HUES64 (cell line): ENCODE data around the gene DLG2.

ENCODE experiments used
- H3K27ac ChIP-seq: 2 replicates; pipeline ENCODE4 v1.7.0; 2013; ENCODE audit warnings: low read depth, low read length, inconsistent platforms
- H3K27me3 ChIP-seq: 2 replicates; pipeline ENCODE4 v1.6.1; 2013; ENCODE audit warnings: mild to moderate bottlenecking, low read length; ENCODE audit not compliant: insufficient read depth
- H3K36me3 ChIP-seq: 2 replicates; pipeline ENCODE4 v1.6.1; 2013; ENCODE audit warnings: mild to moderate bottlenecking, low read length; ENCODE audit not compliant: insufficient read depth
- H3K4me1 ChIP-seq: 2 replicates; pipeline ENCODE4 v1.6.1; 2013; ENCODE audit warnings: mild to moderate bottlenecking, low read length, moderate library complexity; ENCODE audit not compliant: insufficient read depth
- H3K4me3 ChIP-seq: 2 replicates; pipeline ENCODE4 v1.5.1; 2013; ENCODE audit warnings: mild to moderate bottlenecking, low read length, moderate library complexity
- H3K9ac ChIP-seq: 2 replicates; pipeline ENCODE4 v1.6.1; 2013; ENCODE audit warnings: mild to moderate bottlenecking, low read depth, low read length
- H3K9me3 ChIP-seq: 2 replicates; pipeline ENCODE4 v1.6.1; 2013; ENCODE audit warnings: low read depth, low read length; ENCODE audit not compliant: insufficient read depth
- WGBS: fragments of 150-250, 120-280 bp; methylation state at CpG from one replicate; pipeline ENCODE4 v1.1.7; 2013; ENCODE audit warnings: missing lambda C conversion rate; 5-methylcytosine and 5-hydroxymethylcytosine counted together

The DLG2 gene

DNA sequence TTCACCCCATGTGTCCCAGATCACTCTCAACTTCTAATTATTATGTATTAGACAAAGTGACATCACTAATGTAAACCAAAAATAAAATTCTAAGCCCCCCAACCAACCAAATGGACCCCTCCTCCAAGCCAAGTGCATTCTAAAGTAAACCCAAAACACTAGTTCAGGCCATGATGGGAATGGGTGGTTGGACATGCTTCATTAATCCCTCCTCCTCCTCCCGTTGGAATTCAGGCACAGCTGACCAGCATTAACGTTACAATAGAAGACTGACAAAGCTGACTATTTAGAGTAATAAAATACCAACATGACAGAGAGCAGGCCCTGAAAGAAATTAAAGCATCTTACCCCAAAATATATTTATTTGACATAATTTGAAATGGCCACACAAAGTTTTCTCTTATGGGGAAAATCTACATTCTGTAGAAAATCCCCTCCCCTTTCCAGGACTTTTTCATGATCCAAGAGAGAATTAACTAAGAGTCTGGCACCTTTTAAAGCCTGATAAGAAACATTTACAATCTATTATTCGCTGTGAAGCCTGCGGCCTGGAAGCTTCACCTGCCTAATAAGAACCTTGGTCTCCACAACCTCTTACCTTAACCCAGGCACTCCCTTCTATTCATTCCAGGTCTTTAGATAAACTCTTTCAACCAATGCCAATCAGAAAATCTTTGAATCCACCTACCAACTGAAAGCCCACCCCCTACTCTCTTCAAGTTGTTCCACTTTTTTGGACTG lies 1392.5 kb downstream of the DLG2 start:
- WGBS = 70% methylated on average over 2 of the region's 4 CpGs
- no peaks in the 10 kb centered on the region for H3K27me3 ChIP-seq
- no peaks in the 10 kb centered on the region for H3K36me3 ChIP-seq
- no peak overlapping the region for H3K4me3 ChIP-seq
- no peak overlapping the region for H3K9ac ChIP-seq
- H3K4me1 ChIP-seq = peaks cover 13% of the 10 kb centered on the region
- H3K9me3 ChIP-seq = no peaks in the 10 kb centered on the region
- H3K27ac ChIP-seq = peak overlapping the region; percentile 47; the same call in 1 of the 2 replicates

DNA sequence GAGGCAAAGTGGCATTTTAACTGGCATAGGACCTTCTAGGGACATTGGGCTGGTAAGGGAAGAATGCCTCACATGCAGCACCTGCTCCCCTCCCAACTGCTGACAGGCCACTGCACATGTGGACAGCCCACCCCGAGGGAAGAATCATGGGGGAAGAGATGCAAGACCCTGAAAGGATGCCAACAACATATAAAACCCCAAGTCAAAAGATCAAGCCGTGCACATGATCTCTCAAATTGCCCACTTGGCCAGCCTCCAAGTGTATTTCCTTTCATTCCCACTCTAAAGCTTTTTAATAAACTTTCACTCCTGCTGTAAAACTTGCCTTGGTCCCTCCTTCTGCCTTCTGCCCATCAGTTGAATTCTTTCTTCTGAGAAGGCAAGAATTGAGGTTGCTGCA lies 1393.1 kb downstream of the DLG2 start:
- no peaks in the 10 kb centered on the region for H3K27me3 ChIP-seq
- no peak overlapping the region for H3K4me3 ChIP-seq
- H3K4me1 ChIP-seq = peaks cover 13% of the 10 kb centered on the region
- no peak overlapping the region for H3K9ac ChIP-seq
- no peaks in the 10 kb centered on the region for H3K9me3 ChIP-seq
- WGBS = 98% methylated on average over 2 of the region's 2 CpGs
- no peaks in the 10 kb centered on the region for H3K36me3 ChIP-seq
- H3K27ac ChIP-seq = no peak overlapping the region

DNA sequence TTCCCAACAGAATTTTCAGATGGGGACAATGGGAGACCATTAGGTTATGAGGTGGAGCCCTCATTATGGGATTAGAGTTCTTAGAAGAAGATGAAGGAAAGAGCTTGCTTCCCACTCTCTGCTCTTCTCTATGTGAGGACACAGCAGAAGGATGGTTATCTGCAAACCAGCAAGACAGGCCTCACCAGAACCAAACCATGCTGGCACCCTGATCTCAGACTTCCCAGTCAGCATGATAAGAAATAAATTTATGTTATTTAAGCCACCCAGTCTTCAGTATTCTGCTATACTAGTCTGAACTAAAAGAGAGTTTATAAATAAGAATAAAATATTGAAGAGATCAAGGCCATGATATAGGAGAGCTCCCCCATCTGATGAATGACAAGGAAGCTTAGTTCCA lies 1394.6 kb downstream of the DLG2 start:
- Histone ChIP-seq H3K9me3 (no peaks in the 10 kb centered on the region), H3K27me3 (no peaks in the 10 kb centered on the region), H3K27ac (no peak overlapping the region), H3K36me3 (no peaks in the 10 kb centered on the region), H3K9ac (no peak overlapping the region), H3K4me1 (peaks cover 13% of the 10 kb centered on the region), H3K4me3 (no peak overlapping the region)

DNA sequence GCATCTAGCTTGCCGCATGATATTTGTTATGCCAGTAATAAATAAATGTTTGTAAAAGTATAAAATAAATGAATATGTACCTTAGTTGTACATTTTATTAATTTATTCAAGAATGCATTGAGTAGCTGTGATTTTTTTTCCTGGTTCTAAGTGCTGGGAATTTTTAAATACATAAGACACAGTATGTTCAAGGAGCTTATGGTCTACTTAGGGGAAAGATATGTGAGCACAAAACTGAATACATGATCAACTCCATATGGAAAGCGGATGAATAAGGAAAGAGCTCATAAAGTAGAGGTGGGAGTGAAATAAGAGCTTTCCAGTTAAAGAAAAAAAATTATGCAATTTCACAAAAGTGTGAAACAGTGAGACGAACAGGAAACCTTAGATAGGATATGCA lies 1396.7 kb downstream of the DLG2 start:
- Histone ChIP-seq H3K9me3 (no peaks in the 10 kb centered on the region), H3K4me1 (peaks cover 12% of the 10 kb centered on the region), H3K27ac (no peak overlapping the region), H3K36me3 (no peaks in the 10 kb centered on the region), H3K27me3 (no peaks in the 10 kb centered on the region), H3K4me3 (no peak overlapping the region), H3K9ac (no peak overlapping the region)
- WGBS = 86% methylated on average over 2 of the region's 3 CpGs

DNA sequence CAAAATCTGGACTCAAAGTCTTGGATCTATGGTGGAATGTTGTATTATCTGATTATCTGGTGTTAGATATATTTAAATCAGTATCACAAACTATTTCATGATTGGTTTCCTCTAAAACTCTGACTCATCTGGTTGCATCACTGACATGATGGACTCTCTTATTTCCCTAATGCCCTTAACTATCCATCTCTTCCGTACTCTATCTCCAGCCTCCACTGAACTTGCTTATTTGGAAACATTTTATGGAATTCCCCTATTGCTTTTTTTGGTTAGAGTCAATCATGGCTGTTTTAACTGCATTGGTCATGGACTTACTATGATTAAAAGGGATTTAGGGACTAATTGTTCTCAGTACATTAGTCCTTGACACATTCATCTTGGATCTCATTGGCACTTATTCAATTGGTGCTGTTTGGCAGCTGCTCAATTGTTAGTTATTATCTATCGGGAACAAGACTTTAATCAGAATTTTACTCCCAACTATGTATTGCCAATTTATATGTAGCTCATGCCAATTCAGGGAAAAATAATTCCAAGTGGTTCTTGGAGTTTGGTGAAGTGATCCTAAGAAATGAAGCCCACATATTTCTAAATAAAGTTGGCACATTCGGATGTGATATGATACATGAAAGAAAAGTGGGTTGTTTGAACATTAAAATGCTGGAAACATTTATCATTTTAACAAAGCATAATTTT lies 1399.0 kb downstream of the DLG2 start:
- Histone ChIP-seq H3K4me3 (no peak overlapping the region), H3K9ac (no peak overlapping the region), H3K27me3 (no peaks in the 10 kb centered on the region), H3K27ac (no peak overlapping the region), H3K9me3 (no peaks in the 10 kb centered on the region), H3K36me3 (no peaks in the 10 kb centered on the region), H3K4me1 (no peaks in the 10 kb centered on the region)
- WGBS = 100% methylated on average over 2 of the region's 3 CpGs

DNA sequence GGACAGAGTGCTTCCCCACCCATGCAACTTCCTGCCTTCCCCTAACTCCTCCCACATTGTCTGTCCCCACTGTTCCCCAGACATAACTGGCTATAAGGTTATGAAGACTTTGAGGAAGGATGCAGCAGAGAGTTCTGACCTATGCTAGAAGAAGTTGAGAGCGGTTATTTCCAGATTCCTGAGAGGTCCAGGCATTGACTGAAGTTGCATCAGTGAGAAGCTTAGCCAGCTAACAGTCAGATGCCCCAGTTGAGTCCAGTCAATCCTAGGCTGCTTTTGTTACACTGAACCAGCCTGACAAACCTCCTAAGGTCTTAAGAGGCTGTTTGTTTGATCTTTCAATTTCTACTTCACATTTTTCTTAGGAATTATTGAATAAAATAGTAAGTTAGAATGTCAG lies 1403.1 kb downstream of the DLG2 start:
- H3K36me3 ChIP-seq = no peaks in the 10 kb centered on the region
- no peak overlapping the region for H3K27ac ChIP-seq
- no peaks in the 10 kb centered on the region for H3K9me3 ChIP-seq
- no peak overlapping the region for H3K4me3 ChIP-seq
- WGBS = 96% methylated on average over 1 of the region's 1 CpG
- H3K9ac ChIP-seq = no peak overlapping the region
- H3K4me1 ChIP-seq = no peaks in the 10 kb centered on the region
- H3K27me3 ChIP-seq = no peaks in the 10 kb centered on the region

DNA sequence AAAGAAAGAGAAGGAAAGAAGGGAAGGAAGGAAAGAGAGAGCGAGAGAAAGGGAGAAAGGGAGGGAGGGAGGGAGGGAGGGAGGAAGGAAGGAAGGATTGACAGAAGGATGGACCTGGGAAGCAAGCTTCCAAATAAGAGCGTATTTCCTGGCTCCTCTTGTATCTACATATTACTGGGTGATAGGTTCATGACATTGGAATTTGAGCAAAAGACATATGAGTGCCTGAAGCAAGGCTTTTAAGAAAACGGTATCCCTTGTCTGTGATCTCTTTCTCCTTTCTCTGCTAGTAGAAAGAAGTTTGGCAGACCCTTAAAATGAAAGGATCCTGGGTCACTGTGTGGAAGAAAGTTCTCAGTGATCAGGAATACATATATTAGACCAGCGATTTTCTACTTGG lies 1408.8 kb downstream of the DLG2 start:
- Histone ChIP-seq H3K9me3 (no peaks in the 10 kb centered on the region), H3K36me3 (no peaks in the 10 kb centered on the region), H3K9ac (no peak overlapping the region), H3K4me1 (no peaks in the 10 kb centered on the region), H3K4me3 (no peak overlapping the region), H3K27ac (no peak overlapping the region), H3K27me3 (no peaks in the 10 kb centered on the region)
- 84% methylated on average over 4 of the region's 4 CpGs for WGBS

DNA sequence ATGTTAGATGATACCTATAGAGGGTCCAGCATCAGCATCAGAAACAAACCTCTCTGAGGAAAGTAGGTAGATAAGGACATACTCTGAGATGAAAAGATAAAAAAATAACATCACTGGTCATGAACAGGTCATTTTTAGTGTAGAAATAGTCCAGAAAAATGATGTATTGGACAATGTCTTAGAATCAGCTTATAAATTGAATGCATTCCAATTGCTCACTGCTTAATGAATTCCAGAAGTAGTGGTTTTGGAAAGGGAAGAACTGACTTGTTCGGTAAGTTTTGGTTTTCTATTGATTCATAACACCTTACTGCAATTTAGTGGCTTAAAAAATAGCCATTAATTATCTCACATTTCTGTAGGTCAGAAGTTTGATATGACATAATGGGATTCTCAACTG lies 1411.5 kb downstream of the DLG2 start:
- WGBS = no CpG with 5 or more reads among the region's 1 CpG
- no peak overlapping the region for H3K9ac ChIP-seq
- H3K36me3 ChIP-seq = no peaks in the 10 kb centered on the region
- no peak overlapping the region for H3K4me3 ChIP-seq
- H3K27ac ChIP-seq = no peak overlapping the region
- H3K4me1 ChIP-seq = no peaks in the 10 kb centered on the region
- H3K9me3 ChIP-seq = no peaks in the 10 kb centered on the region
- H3K27me3 ChIP-seq = no peaks in the 10 kb centered on the region

DNA sequence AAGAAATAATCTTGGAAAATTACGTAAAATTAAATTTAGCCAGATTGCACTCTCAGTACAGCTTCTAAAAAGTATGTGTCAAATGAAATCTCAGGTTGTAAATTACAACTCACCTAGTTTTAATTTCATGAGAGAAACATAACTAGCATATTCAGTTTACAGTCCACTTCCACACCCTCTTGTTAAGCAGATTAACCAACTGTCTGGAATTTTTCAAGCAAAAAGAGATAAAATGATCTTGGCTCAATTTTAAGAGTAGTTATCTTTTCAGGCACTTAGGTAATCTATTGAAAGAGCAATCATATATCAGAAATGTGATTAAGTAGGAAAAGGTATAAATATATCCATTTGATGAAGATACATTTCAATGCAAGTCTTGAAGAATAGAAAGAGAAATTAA lies 1412.6 kb downstream of the DLG2 start:
- Histone ChIP-seq H3K9me3 (no peaks in the 10 kb centered on the region), H3K27ac (no peak overlapping the region), H3K4me1 (no peaks in the 10 kb centered on the region), H3K9ac (no peak overlapping the region), H3K27me3 (no peaks in the 10 kb centered on the region), H3K36me3 (no peaks in the 10 kb centered on the region), H3K4me3 (no peak overlapping the region)
- WGBS = no CpG with 5 or more reads among the region's 1 CpG

DNA sequence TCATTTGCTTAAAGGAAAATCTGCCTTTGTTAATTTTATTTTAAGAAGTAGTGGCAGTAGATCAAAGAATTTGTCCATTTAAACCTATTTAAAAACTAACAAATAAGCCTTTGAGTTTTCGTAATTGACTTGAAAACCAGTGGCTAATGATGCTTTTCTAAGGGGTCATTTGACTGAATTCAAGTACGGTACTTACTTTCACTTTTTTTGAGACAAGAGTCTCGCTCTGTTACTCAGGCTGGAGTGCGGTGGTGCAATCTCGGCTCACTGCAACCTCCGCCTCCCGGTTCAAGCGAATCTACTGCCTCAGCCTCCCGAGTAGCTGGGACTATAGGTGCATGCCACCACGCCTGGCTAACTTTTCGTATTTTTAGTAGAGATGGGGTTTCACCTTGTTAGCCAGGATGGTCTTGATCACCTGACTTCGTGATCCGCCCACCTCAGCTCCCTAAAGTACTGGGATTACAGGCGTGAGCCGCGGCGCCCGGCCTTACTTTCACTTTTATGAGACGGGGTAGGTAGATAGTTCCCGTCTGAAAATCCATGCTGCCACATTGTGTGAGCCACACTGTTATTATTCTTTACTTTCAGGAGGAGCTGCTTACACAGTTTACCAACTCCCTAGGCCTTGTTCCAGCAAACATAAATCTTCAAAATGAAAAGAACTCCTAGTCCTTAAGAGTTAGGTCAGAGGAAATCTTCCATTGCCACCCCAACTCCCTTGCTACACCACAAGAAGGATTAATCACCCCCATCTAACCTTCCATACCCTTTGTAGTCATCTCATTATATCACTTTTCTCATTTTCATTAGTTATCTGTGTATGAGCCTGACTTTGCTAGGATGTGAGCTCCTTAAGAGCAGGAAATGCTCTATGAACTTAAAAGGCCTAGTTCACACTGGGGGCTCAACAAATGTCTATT lies 1414.4 kb downstream of the DLG2 start:
- Histone ChIP-seq H3K36me3 (no peaks in the 10 kb centered on the region), H3K27me3 (no peaks in the 10 kb centered on the region), H3K4me3 (no peak overlapping the region), H3K9ac (no peak overlapping the region), H3K9me3 (no peaks in the 10 kb centered on the region), H3K27ac (no peak overlapping the region), H3K4me1 (no peaks in the 10 kb centered on the region)
- 96% methylated on average over 20 of the region's 20 CpGs for WGBS

DNA sequence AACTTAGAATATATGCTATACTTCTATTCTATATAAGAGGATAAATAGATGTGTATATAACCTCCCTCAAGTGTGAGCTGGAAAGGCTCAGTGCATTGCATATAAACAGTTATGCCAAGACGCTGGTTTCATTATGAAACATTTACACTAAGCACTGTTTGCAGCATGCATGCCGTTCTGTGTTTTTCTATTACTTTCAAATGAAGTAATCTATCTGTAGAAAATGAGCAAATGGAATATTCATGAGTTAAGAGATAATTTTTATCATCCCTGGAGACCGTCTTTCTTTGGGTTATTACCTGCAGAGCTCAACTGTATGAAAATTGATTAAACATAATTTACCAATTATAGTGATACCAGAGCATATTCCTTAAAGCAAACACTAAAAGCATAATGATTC lies 1415.2 kb downstream of the DLG2 start:
- 93% methylated on average over 3 of the region's 3 CpGs for WGBS
- Histone ChIP-seq H3K9ac (no peak overlapping the region), H3K9me3 (no peaks in the 10 kb centered on the region), H3K36me3 (no peaks in the 10 kb centered on the region), H3K27me3 (no peaks in the 10 kb centered on the region), H3K4me1 (no peaks in the 10 kb centered on the region), H3K27ac (no peak overlapping the region), H3K4me3 (no peak overlapping the region)
